Measurements from ENCODE around the gene PIK3AP1. TPM values are rescaled to one million over a fixed set of nuclear protein-coding genes. Genes with fewer than 3 reads are reported as not detected.

Gene PIK3AP1, protein sequence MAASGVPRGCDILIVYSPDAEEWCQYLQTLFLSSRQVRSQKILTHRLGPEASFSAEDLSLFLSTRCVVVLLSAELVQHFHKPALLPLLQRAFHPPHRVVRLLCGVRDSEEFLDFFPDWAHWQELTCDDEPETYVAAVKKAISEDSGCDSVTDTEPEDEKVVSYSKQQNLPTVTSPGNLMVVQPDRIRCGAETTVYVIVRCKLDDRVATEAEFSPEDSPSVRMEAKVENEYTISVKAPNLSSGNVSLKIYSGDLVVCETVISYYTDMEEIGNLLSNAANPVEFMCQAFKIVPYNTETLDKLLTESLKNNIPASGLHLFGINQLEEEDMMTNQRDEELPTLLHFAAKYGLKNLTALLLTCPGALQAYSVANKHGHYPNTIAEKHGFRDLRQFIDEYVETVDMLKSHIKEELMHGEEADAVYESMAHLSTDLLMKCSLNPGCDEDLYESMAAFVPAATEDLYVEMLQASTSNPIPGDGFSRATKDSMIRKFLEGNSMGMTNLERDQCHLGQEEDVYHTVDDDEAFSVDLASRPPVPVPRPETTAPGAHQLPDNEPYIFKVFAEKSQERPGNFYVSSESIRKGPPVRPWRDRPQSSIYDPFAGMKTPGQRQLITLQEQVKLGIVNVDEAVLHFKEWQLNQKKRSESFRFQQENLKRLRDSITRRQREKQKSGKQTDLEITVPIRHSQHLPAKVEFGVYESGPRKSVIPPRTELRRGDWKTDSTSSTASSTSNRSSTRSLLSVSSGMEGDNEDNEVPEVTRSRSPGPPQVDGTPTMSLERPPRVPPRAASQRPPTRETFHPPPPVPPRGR
- total RNA-seq (2022; extraction: Qiagen RNA extraction; ENCODE audit: low read depth), result 0.36 to 0.92 TPM (median 0.66 TPM) in 5 replicates

DNA sequence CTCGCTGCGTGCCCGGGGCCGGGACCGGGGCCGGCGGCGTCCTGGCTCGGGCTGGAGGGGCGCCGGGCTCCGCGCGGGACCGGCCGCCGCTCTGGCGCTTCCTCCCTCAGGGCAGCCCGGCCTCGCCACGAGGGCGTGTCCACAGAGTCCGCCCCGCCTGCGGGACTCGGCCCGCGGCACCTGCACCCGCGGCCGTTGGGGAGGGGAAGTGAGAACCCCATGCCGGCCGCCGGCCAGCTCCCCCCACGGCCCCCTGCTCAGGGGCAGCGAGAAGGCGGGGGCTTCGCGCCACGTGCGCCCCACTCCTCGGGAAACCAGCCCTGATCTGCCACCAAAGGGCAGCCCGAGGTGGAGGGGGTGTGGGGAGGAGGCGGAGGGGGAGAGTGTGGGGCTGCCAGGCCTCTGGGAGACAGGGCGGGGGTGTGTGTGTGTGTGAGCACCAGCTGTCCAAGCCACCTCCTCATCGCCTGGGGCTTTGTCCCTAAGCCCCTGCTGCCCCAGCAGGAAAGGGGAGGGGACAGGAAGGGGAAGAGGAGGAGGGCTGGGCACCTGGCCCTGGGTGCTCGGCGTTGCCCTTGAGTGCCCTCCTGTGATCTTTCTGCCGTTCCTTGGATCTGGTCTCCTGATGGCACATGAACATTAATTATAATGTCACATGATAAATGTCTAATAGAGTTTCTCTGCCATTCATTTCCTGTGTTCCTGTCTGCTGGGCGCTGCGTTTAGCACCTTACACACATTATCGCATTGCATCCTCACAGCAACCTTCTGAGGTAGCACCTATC is at the start of gene PIK3AP1:
TSS of gene PIK3AP1 (minus strand) at position 93 of the 785 bp plus-strand sequence. CDS start 120 bp downstream, outside the sequence.

DNA sequence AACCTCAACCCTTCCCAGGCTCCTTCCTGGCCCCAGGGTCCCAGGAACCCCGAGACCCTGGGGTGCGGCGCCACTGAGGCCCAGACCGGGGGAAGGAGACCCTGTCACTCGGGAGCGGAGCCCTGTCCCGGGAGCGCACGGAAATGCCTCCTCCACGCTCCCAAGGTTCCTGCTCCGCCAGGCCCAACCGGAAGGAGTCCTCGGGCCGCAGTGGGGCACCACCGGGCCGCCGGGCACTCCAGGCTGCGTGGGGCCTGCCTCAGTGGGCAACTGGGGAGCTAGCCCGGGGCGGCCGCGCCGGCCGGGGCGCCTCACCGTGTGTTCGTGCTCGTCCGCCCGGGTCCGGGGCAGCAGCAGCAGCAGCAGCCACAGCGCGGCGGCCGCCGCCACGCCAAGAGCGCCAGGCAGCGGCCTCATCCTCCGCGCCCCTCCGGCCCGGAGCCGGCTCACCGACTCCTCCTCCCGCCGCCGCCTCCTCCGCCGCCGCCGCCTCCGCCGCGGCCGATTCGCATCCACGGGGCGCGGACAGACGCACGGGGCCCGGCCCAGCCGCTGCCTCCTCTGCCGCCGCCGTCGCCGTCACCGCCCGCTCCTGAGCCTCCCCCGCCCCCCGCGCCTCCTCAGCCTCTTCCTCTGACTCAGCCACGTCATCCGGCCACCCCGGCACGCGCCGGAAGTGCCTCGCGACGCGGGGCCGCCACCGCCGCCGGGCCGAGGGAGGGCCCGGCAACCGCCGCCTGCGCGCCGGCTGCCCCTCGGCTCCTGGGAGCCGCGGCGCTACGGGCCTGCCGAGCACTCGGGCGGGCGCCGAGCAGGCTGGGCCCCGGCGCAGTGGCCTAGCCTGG is 133.7 kb downstream of the PIK3AP1 start, which contains the start of gene TM9SF3:
TSS of gene TM9SF3 (minus strand) at position 594 of the 845 bp plus-strand sequence. CDS start at position 417, 177 bp downstream.

Other genes with a start within 250 kb of the PIK3AP1 start
- gene TLL2, start 206.6 kb downstream of the PIK3AP1 start, total RNA-seq (2022; extraction: Qiagen RNA extraction; ENCODE audit: low read depth), result 0.07 to 0.19 TPM (median 0.12 TPM) in 5 replicates
- gene TM9SF3, start 133.5 kb downstream of the PIK3AP1 start, total RNA-seq (2022; extraction: Qiagen RNA extraction; ENCODE audit: low read depth), result 72.8 to 87.6 TPM (median 79.1 TPM) in 5 replicates
- gene LCOR, start 111.8 kb upstream of the PIK3AP1 start, total RNA-seq (2022; extraction: Qiagen RNA extraction; ENCODE audit: low read depth), result 7.1 to 13.7 TPM (median 7.7 TPM) in 5 replicates